Liver (tissue), 9 donors: ENCODE results near the gene ACOXL. TPM values are rescaled to one million over a fixed set of nuclear protein-coding genes. Genes with fewer than 3 reads are reported as not detected.

Experiments used
- DNase-seq: peaks from one replicate; pipeline ENCODE4 v3.0.0-alpha.2; 2017; ENCODE audit warnings: low spot score
- H3K27ac ChIP-seq, 2 donors: one replicate each; pipeline ENCODE4 v1.7.0; 2013; ENCODE audit warnings: inconsistent platforms in 2 of 2, low read length in 2 of 2, control low read depth in 1 of 2, low read depth in 1 of 2, mild to moderate bottlenecking in 1 of 2
- H3K27me3 ChIP-seq, 4 donors: one replicate each; pipeline versions ENCODE4 v1.6.1 to v1.7.0; 2013; ENCODE audit warnings: low read length in 3 of 4, inconsistent platforms in 1 of 4, mild to moderate bottlenecking in 1 of 4, moderate library complexity in 1 of 4; ENCODE audit not compliant: control insufficient read depth in 4 of 4, insufficient read depth in 4 of 4
- H3K36me3 ChIP-seq, 4 donors: one replicate each; pipeline versions ENCODE4 v1.6.1 to v1.7.0; 2013; ENCODE audit warnings: low read length in 3 of 4, mild to moderate bottlenecking in 3 of 4, low read depth in 1 of 4, moderate library complexity in 1 of 4; ENCODE audit not compliant: control insufficient read depth in 4 of 4, insufficient read depth in 3 of 4
- H3K4me1 ChIP-seq, 4 donors: one replicate each; pipeline versions ENCODE4 v1.6.1 to v1.7.0; 2013; ENCODE audit warnings: low read length in 3 of 4, mild to moderate bottlenecking in 3 of 4, moderate library complexity in 1 of 4; ENCODE audit not compliant: control insufficient read depth in 4 of 4, insufficient read depth in 4 of 4
- H3K4me3 ChIP-seq, 3 donors: one replicate each; pipeline versions ENCODE4 v1.6.1 to v1.7.0; 2013; ENCODE audit warnings: low read length in 3 of 3, control low read depth in 1 of 3, low read depth in 1 of 3, mild to moderate bottlenecking in 1 of 3
- H3K9ac ChIP-seq, 2 donors: one replicate each; pipeline ENCODE4 v1.7.0; 2013; ENCODE audit warnings: low read length in 2 of 2, mild to moderate bottlenecking in 2 of 2, moderate library complexity in 2 of 2, control low read depth in 1 of 2, low read depth in 1 of 2
- H3K9me3 ChIP-seq, 4 donors: one replicate each; pipeline versions ENCODE4 v1.6.1 to v1.7.0; 2013; ENCODE audit warnings: low read length in 3 of 4; ENCODE audit not compliant: control insufficient read depth in 4 of 4
- EGR1 ChIP-seq, 2 donors: IDR thresholded peaks; 2 replicates each; pipeline ENCODE4 v1.6.1; 2016 to 2018; ENCODE audit warnings: antibody characterized with exemption in 2 of 2, low read depth in 2 of 2
- FOXA1 ChIP-seq: IDR thresholded peaks from 2 replicates; pipeline ENCODE4 v1.6.1; 2016; ENCODE audit warnings: antibody characterized with exemption
- FOXA2 ChIP-seq: IDR thresholded peaks from 2 replicates; pipeline ENCODE4 v1.6.1; 2016; ENCODE audit warnings: antibody characterized with exemption
- GABPA ChIP-seq, 2 donors: IDR thresholded peaks in 1 of 2; conservative IDR thresholded peaks in 1 of 2; 2 replicates each; pipeline ENCODE4 v1.6.1; 2016; ENCODE audit warnings: antibody characterized with exemption in 2 of 2, mild to moderate bottlenecking in 1 of 2, moderate library complexity in 1 of 2
- HNF4A ChIP-seq, 2 donors: conservative IDR thresholded peaks; 2 replicates each; pipeline ENCODE4 v1.6.1; 2016; ENCODE audit warnings: antibody characterized with exemption in 2 of 2, mild to moderate bottlenecking in 2 of 2
- HNF4G ChIP-seq: IDR thresholded peaks from 2 replicates; pipeline ENCODE4 v1.6.1; 2016; ENCODE audit warnings: antibody characterized with exemption
- JUND ChIP-seq, 2 donors: IDR thresholded peaks; 2 replicates each; pipeline ENCODE4 v1.6.1; 2016; ENCODE audit warnings: antibody characterized with exemption in 2 of 2
- NR2F2 ChIP-seq: IDR thresholded peaks from 2 replicates; pipeline ENCODE4 v1.6.1; 2016; ENCODE audit warnings: antibody characterized with exemption
- RAD21 ChIP-seq, 2 donors: IDR thresholded peaks; 2 replicates each; pipeline ENCODE4 v1.6.1; 2016; ENCODE audit warnings: antibody characterized with exemption in 2 of 2, mild to moderate bottlenecking in 2 of 2
- RXRA ChIP-seq, 2 donors: IDR thresholded peaks; 2 replicates each; pipeline ENCODE4 v1.6.1; 2017 to 2018; ENCODE audit warnings: antibody characterized with exemption in 2 of 2, mild to moderate bottlenecking in 1 of 2
- SP1 ChIP-seq: IDR thresholded peaks from 2 replicates; pipeline ENCODE4 v1.6.1; 2018; ENCODE audit warnings: antibody characterized with exemption, mild to moderate bottlenecking
- WGBS: extraction: QIAGEN DNeasy Blood & Tissue Kit; methylation state at CpG from one replicate; pipeline ENCODE4 v1.1.7; 2013; 5-methylcytosine and 5-hydroxymethylcytosine counted together
- polyA plus RNA-seq, 2 donors: library from polyadenylated mRNA; stranded (reverse) in 1 of 2; unstranded in 1 of 2; fragments of 200-250 nt in 1 of 2; fragments of >200 nt in 1 of 2; fragmentation: Nextera tagmentation in 1 of 2; extraction: Ambion mirVana in 1 of 2; gene quantifications; one replicate each; pipeline versions ENCODE4 v1.2.1 to v1.2.3, GENCODE V29; 2013 to 2015
- total RNA-seq, 2 donors: library from RNA; depleted of rRNA; stranded (reverse); fragments of >200 nt; gene quantifications; one replicate each; pipeline ENCODE4 v1.2.3, GENCODE V29; 2014
- TF ChIP-seq, protein P1 (sequence below): IDR thresholded peaks from 2 replicates; pipeline ENCODE4 v1.6.1; 2016; ENCODE audit warnings: antibody characterized with exemption, mild to moderate bottlenecking
- TF ChIP-seq, protein P2 (sequence below): IDR thresholded peaks from 2 replicates; pipeline ENCODE4 v1.6.1; 2016; ENCODE audit warnings: antibody characterized with exemption
- TF ChIP-seq, protein P3 (sequence below): fragments of 150-350 bp; IDR thresholded peaks from 2 replicates; pipeline ENCODE4 v1.5.1; 2017; ENCODE audit warnings: improper control_type of control experiment, low read depth, low read length; ENCODE audit not compliant: missing input control
- TF ChIP-seq, protein P4 (sequence below): IDR thresholded peaks from 2 replicates; pipeline ENCODE4 v1.6.1; 2016; ENCODE audit warnings: antibody characterized with exemption
- TF ChIP-seq, protein P5 (sequence below): IDR thresholded peaks from 2 replicates; pipeline ENCODE4 v1.6.1; 2016; ENCODE audit warnings: antibody characterized with exemption
- donor health status: healthy.
- donor health status: healthy.
- donor health status: healthy.
- donor health status: healthy.
- donor health status: healthy.

The ACOXL gene
- total and polyA plus RNA-seq, 4 donors = 0.07 TPM; not detected in 3

DNA sequence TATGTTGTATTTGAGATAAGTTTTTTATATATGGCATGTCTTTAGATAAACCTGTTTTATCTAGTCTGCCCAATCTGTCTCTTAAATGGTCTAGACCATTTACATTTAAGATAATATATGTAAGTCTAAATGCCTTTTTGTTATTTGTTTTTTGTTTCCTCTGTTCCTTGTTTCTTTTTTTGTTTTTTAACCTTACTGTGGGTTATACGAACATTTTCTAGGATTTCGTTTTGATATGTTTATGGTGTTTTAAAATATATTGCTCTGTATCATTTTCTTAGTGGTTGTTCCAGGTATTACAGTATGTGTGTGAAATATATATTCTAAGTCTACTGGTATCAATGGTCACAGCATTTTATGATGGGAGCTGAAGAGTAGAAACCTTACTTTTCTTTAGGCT is 401.7 kb downstream of the ACOXL start:
- Histone ChIP-seq H3K36me3 (peaks cover under 1 to 24% (median 22%) of the 10 kb centered on the region in 4 donors), H3K9ac (no peak overlapping the region), H3K27me3 (no peaks in the 10 kb centered on the region), H3K27ac (no peak overlapping the region), H3K4me1 (peaks cover 4 to 12% (median 10%) of the 10 kb centered on the region in 4 donors), H3K9me3 (no peaks in the 10 kb centered on the region), H3K4me3 (no peak overlapping the region)
- 97% methylated on average over 2 of the region's 2 CpGs for WGBS
- DNase-seq = no peak
- TF ChIP-seq SP1 = no peak
- TF ChIP-seq, protein P1, sequence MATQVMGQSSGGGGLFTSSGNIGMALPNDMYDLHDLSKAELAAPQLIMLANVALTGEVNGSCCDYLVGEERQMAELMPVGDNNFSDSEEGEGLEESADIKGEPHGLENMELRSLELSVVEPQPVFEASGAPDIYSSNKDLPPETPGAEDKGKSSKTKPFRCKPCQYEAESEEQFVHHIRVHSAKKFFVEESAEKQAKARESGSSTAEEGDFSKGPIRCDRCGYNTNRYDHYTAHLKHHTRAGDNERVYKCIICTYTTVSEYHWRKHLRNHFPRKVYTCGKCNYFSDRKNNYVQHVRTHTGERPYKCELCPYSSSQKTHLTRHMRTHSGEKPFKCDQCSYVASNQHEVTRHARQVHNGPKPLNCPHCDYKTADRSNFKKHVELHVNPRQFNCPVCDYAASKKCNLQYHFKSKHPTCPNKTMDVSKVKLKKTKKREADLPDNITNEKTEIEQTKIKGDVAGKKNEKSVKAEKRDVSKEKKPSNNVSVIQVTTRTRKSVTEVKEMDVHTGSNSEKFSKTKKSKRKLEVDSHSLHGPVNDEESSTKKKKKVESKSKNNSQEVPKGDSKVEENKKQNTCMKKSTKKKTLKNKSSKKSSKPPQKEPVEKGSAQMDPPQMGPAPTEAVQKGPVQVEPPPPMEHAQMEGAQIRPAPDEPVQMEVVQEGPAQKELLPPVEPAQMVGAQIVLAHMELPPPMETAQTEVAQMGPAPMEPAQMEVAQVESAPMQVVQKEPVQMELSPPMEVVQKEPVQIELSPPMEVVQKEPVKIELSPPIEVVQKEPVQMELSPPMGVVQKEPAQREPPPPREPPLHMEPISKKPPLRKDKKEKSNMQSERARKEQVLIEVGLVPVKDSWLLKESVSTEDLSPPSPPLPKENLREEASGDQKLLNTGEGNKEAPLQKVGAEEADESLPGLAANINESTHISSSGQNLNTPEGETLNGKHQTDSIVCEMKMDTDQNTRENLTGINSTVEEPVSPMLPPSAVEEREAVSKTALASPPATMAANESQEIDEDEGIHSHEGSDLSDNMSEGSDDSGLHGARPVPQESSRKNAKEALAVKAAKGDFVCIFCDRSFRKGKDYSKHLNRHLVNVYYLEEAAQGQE = no peak
- TF ChIP-seq EGR1 (IDR thresholded peaks at IDR 0.05; ENCODE audit: low read depth in 2 of 2) = no peak
- TF ChIP-seq, protein P2, sequence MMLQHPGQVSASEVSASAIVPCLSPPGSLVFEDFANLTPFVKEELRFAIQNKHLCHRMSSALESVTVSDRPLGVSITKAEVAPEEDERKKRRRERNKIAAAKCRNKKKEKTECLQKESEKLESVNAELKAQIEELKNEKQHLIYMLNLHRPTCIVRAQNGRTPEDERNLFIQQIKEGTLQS = no peak
- TF ChIP-seq, protein P3, sequence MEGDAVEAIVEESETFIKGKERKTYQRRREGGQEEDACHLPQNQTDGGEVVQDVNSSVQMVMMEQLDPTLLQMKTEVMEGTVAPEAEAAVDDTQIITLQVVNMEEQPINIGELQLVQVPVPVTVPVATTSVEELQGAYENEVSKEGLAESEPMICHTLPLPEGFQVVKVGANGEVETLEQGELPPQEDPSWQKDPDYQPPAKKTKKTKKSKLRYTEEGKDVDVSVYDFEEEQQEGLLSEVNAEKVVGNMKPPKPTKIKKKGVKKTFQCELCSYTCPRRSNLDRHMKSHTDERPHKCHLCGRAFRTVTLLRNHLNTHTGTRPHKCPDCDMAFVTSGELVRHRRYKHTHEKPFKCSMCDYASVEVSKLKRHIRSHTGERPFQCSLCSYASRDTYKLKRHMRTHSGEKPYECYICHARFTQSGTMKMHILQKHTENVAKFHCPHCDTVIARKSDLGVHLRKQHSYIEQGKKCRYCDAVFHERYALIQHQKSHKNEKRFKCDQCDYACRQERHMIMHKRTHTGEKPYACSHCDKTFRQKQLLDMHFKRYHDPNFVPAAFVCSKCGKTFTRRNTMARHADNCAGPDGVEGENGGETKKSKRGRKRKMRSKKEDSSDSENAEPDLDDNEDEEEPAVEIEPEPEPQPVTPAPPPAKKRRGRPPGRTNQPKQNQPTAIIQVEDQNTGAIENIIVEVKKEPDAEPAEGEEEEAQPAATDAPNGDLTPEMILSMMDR = peak; percentile 15

DNA sequence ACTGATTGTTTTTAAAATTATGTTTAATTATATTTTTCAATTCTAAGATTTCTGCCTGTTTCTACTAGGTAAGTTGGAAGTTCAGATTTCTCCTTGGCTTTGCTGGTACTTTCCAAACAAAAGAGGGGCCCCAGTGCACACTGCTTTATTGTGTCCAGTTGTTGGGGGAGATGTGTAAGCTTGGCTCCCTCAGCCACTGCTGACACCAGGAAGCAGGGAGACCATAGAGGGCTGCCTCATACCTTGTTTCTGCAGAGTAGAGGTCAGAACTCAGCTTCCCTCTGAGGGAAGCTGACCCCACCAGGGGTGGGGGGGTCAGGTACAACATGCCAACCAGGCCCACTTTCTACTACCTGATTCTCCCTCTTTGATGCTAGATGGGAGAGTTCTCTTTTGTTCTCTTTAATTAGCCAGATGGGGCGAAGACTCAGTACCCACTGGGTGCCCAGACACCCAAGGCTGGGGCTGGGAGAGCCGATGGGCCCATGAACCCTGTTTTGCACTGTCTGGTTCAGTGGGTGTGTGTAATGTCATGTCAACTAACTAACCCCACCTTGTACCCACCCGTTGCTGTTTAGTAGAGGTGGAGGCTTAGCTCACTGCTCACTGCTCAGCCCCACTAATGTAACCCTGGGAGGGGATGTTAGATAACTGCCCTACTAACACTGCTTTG is 403.0 kb downstream of the ACOXL start:
- Histone ChIP-seq H3K36me3 (peaks cover 0 to 21% (median 15%) of the 10 kb centered on the region in 4 donors), H3K9ac (no peak overlapping the region), H3K27me3 (no peaks in the 10 kb centered on the region), H3K4me1 (peaks cover 4 to 23% (median 16%) of the 10 kb centered on the region in 4 donors), H3K9me3 (no peaks in the 10 kb centered on the region), H3K4me3 (no peak overlapping the region), H3K27ac (no peak overlapping the region)
- DNase-seq = no peak
- TF ChIP-seq GABPA (IDR thresholded peaks at IDR 0.05 in 1 of 2, conservative IDR thresholded peaks at IDR 0.05 in 1 of 2) (no peak), EGR1 (IDR thresholded peaks at IDR 0.05; ENCODE audit: low read depth in 2 of 2) (no peak), FOXA1 (no peak), FOXA2 (no peak), JUND (IDR thresholded peaks at IDR 0.05) (no peak), NR2F2 (no peak), HNF4A (conservative IDR thresholded peaks at IDR 0.05) (no peak), RAD21 (IDR thresholded peaks at IDR 0.05) (no peak), RXRA (IDR thresholded peaks at IDR 0.05) (no peak), HNF4G (no peak), SP1 (no peak)
- TF ChIP-seq, protein P1 = no peak
- TF ChIP-seq, protein P4, sequence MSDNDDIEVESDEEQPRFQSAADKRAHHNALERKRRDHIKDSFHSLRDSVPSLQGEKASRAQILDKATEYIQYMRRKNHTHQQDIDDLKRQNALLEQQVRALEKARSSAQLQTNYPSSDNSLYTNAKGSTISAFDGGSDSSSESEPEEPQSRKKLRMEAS = no peak
- TF ChIP-seq, protein P3 = no peak
- TF ChIP-seq, protein P2 = no peak
- TF ChIP-seq, protein P5, sequence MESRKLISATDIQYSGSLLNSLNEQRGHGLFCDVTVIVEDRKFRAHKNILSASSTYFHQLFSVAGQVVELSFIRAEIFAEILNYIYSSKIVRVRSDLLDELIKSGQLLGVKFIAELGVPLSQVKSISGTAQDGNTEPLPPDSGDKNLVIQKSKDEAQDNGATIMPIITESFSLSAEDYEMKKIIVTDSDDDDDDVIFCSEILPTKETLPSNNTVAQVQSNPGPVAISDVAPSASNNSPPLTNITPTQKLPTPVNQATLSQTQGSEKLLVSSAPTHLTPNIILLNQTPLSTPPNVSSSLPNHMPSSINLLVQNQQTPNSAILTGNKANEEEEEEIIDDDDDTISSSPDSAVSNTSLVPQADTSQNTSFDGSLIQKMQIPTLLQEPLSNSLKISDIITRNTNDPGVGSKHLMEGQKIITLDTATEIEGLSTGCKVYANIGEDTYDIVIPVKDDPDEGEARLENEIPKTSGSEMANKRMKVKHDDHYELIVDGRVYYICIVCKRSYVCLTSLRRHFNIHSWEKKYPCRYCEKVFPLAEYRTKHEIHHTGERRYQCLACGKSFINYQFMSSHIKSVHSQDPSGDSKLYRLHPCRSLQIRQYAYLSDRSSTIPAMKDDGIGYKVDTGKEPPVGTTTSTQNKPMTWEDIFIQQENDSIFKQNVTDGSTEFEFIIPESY = no peak
- 96% methylated on average over 3 of the region's 3 CpGs for WGBS
